H9 (cell line): Measurements from ENCODE around the gene TNNT1. TPM values are rescaled to one million over a fixed set of nuclear protein-coding genes. Genes with fewer than 3 reads are reported as not detected.

Experiments used
- DNase-seq: peaks from one replicate; pipeline ENCODE4 v3.0.0-alpha.2; 2017
- H2AFZ ChIP-seq: one replicate; pipeline ENCODE4 v1.6.1; 2013; ENCODE audit warnings: mild to moderate bottlenecking, low read length, control low read depth, moderate library complexity
- H2AK5ac ChIP-seq: 2 replicates; pipeline ENCODE4 v1.6.1; 2013; ENCODE audit warnings: low read length, control low read depth, mixed read lengths; ENCODE audit not compliant: insufficient read length
- H2BK120ac ChIP-seq: one replicate; pipeline ENCODE4 v1.6.1; 2013; ENCODE audit warnings: low read depth, mild to moderate bottlenecking, low read length, control low read depth, inconsistent platforms; ENCODE audit not compliant: poor library complexity, severe bottlenecking
- H2BK12ac ChIP-seq: 2 replicates; pipeline ENCODE4 v1.6.1; 2013; ENCODE audit warnings: low read length, control low read depth, mixed read lengths, low read depth; ENCODE audit not compliant: insufficient read length
- H2BK15ac ChIP-seq: 2 replicates; pipeline ENCODE4 v1.6.1; 2013; ENCODE audit warnings: low read depth, low read length, control low read depth
- H2BK20ac ChIP-seq: one replicate; pipeline ENCODE4 v1.6.1; 2013; ENCODE audit warnings: low read depth, mild to moderate bottlenecking, low read length, control low read depth, inconsistent platforms; ENCODE audit not compliant: poor library complexity, severe bottlenecking
- H2BK5ac ChIP-seq: 2 replicates; pipeline ENCODE4 v1.6.1; 2013; ENCODE audit warnings: low read length, control low read depth, mixed read lengths; ENCODE audit not compliant: insufficient read length
- H3K14ac ChIP-seq: 2 replicates; pipeline ENCODE4 v1.6.1; 2013; ENCODE audit warnings: low read length, control low read depth; ENCODE audit not compliant: insufficient read depth
- H3K18ac ChIP-seq: 2 replicates; pipeline ENCODE4 v1.6.1; 2013; ENCODE audit warnings: low read depth, mild to moderate bottlenecking, mixed read lengths, low read length, control low read depth; ENCODE audit not compliant: insufficient read length
- H3K23ac ChIP-seq: 2 replicates; pipeline ENCODE4 v1.6.1; 2013; ENCODE audit warnings: low read length, control low read depth, mixed read lengths, low read depth; ENCODE audit not compliant: insufficient read length
- H3K23me2 ChIP-seq: 2 replicates; pipeline ENCODE4 v1.6.1; 2013; ENCODE audit warnings: low read depth, mild to moderate bottlenecking, mixed read lengths, low read length, control low read depth; ENCODE audit not compliant: insufficient read length, poor library complexity, severe bottlenecking
- H3K27ac ChIP-seq: 2 replicates; pipeline ENCODE4 v1.5.1; 2013; ENCODE audit warnings: low read length, control low read depth, mixed read lengths, low read depth; ENCODE audit not compliant: insufficient read length
- H3K27me3 ChIP-seq: 2 replicates; pipeline ENCODE4 v1.6.1; 2013; ENCODE audit warnings: low read length, control low read depth, inconsistent platforms; ENCODE audit not compliant: insufficient read depth
- H3K4ac ChIP-seq: 2 replicates; pipeline ENCODE4 v1.6.1; 2013; ENCODE audit warnings: low read depth, mild to moderate bottlenecking, control low read depth, inconsistent platforms, low read length, moderate library complexity
- H3K4me1 ChIP-seq: 2 replicates; pipeline ENCODE4 v1.6.1; 2013; ENCODE audit warnings: low read length, control low read depth, inconsistent platforms; ENCODE audit not compliant: insufficient read depth
- H3K4me2 ChIP-seq: 2 replicates; pipeline ENCODE4 v1.6.1; 2013; ENCODE audit warnings: low read length, control low read depth, mixed read lengths; ENCODE audit not compliant: insufficient read length, insufficient read depth
- H3K56ac ChIP-seq: 2 replicates; pipeline ENCODE4 v1.6.1; 2013; ENCODE audit warnings: low read depth, mild to moderate bottlenecking, mixed read lengths, low read length, control low read depth; ENCODE audit not compliant: insufficient read length
- H3K79me1 ChIP-seq: 2 replicates; pipeline ENCODE4 v1.6.1; 2013; ENCODE audit warnings: low read depth, mild to moderate bottlenecking, moderate library complexity, low read length, control low read depth, inconsistent platforms; ENCODE audit not compliant: insufficient read depth, poor library complexity, severe bottlenecking
- H3K79me2 ChIP-seq: 2 replicates; pipeline ENCODE4 v1.6.1; 2013; ENCODE audit warnings: low read length, control low read depth, inconsistent platforms; ENCODE audit not compliant: insufficient read depth
- H3K9ac ChIP-seq: 2 replicates; pipeline ENCODE4 v1.6.1; 2013; ENCODE audit warnings: low read length, control low read depth, mixed read lengths; ENCODE audit not compliant: insufficient read length; ENCODE audit errors: extremely low read depth
- H3K9me3 ChIP-seq: one replicate; pipeline ENCODE4 v1.6.1; 2013; ENCODE audit warnings: low read depth, low read length, inconsistent platforms; ENCODE audit not compliant: control insufficient read depth
- H3T11ph ChIP-seq: one replicate; pipeline ENCODE4 v1.6.1; 2013; ENCODE audit warnings: mild to moderate bottlenecking, low read length, control low read depth, inconsistent platforms
- H4K20me1 ChIP-seq: one replicate; pipeline ENCODE4 v1.6.1; 2013; ENCODE audit not compliant: control insufficient read depth, insufficient read length, insufficient read depth
- H4K5ac ChIP-seq: 2 replicates; pipeline ENCODE4 v1.6.1; 2013; ENCODE audit warnings: low read depth, mild to moderate bottlenecking, mixed read lengths, low read length, control low read depth; ENCODE audit not compliant: insufficient read length
- H4K8ac ChIP-seq: replicated peaks from 2 replicates; pipeline ENCODE4 v1.6.1; 2013; ENCODE audit warnings: low read length, control low read depth, mixed read lengths, low read depth; ENCODE audit not compliant: insufficient read length
- H4K91ac ChIP-seq: 2 replicates; pipeline ENCODE4 v1.6.1; 2013; ENCODE audit warnings: low read depth, mild to moderate bottlenecking, moderate library complexity, mixed read lengths, low read length, control low read depth; ENCODE audit not compliant: insufficient read length
- H3K27ac Mint-ChIP-seq, 3 experiments: 2 replicates in 2 of 3; 3 replicates in 1 of 3; pipeline ENCODE4 v1.8.0; 2020 to 2021; ENCODE audit warnings: mixed read lengths in 3 of 3, mild to moderate bottlenecking in 1 of 3, moderate library complexity in 1 of 3
- H3K27me3 Mint-ChIP-seq: 2 replicates; pipeline ENCODE4 v1.8.0; 2021; ENCODE audit warnings: low read depth, mild to moderate bottlenecking, moderate library complexity, mixed read lengths
- H3K36me3 Mint-ChIP-seq, 3 experiments: 2 replicates in 2 of 3; 3 replicates in 1 of 3; pipeline ENCODE4 v1.8.0; 2020 to 2021; ENCODE audit warnings: low read depth in 3 of 3, mixed read lengths in 3 of 3; ENCODE audit not compliant: insufficient read depth in 1 of 3
- H3K4me1 Mint-ChIP-seq, 2 experiments: 2 replicates each; pipeline ENCODE4 v1.8.0; 2020; ENCODE audit warnings: mixed read lengths in 2 of 2
- H3K4me3 Mint-ChIP-seq, 2 experiments: 2 replicates in 1 of 2; 3 replicates in 1 of 2; pipeline ENCODE4 v1.8.0; 2020 to 2021; ENCODE audit warnings: mild to moderate bottlenecking in 2 of 2, mixed read lengths in 2 of 2, moderate library complexity in 1 of 2
- H3K9me3 Mint-ChIP-seq, 2 experiments: 2 replicates in 1 of 2; 3 replicates in 1 of 2; pipeline ENCODE4 v1.8.0; 2020; ENCODE audit warnings: mild to moderate bottlenecking in 2 of 2, mixed read lengths in 2 of 2, moderate library complexity in 1 of 2
- CTCF ChIP-seq: fragments of 200-600 bp; sonication (generic); conservative IDR thresholded peaks from 3 replicates; pipeline ENCODE4 v1.8.0; 2021; ENCODE audit warnings: antibody characterized with exemption, mild to moderate bottlenecking
- WGBS: extraction: QIAGEN DNeasy Blood & Tissue Kit; methylation state at CpG from one replicate; pipeline ENCODE4 v1.1.7; 2013; ENCODE audit warnings: missing lambda C conversion rate, low lambda C conversion rate, mixed read lengths; ENCODE audit not compliant: insufficient read length; ENCODE audit errors: extremely low coverage; 5-methylcytosine and 5-hydroxymethylcytosine counted together
- total RNA-seq: library from RNA; stranded (reverse); gene quantifications from 2 replicates; pipeline ENCODE4 v1.2.1, GENCODE V29; 2021

TNNT1 gene
- total RNA-seq, 1 experiment from 2014 or later: 127 TPM

DNA sequence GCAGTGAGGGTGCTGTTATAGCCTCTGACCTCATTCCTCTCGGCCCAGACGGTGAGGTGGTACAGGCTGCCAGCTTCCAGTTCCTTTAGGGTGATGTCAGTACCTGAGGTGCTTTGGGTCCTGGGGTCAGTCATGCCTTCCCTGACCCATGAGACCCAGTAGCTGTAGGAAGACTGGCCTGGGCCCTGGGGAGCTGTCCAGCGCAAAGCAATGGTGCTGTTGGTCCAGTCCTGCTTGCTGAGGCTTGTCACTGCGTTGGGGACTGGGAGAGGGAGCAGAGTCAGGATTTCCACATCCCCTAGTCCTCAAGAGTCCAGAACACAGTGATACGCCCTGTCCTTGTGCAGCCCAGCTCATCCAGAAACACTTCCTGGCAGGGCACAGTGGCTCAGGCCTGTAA, 49.6 kb upstream of the TNNT1 start:
- DNase-seq: no peak
- Histone ChIP-seq H3K4me2 (no peak overlapping the region), H4K91ac (no peak overlapping the region), H3K9me3 (no peaks in the 10 kb centered on the region), H3K23ac (no peak overlapping the region), H3K9ac (no peak overlapping the region), H3K27me3 (no peaks in the 10 kb centered on the region), H3T11ph (no peak overlapping the region), H2BK12ac (no peak overlapping the region), H4K20me1 (no peaks in the 10 kb centered on the region), H2BK5ac (no peak overlapping the region), H2AFZ (no peak overlapping the region), H3K4me1 (no peaks in the 10 kb centered on the region), H2BK120ac (no peak overlapping the region), H2BK15ac (no peak overlapping the region), H3K56ac (no peak overlapping the region), H3K23me2 (no peaks in the 10 kb centered on the region), H4K5ac (no peak overlapping the region), H4K8ac (no peak overlapping the region), H3K14ac (no peak overlapping the region), H2BK20ac (no peak overlapping the region), H3K4ac (no peak overlapping the region), H3K27ac (no peak overlapping the region), H3K79me1 (no peaks in the 10 kb centered on the region), H2AK5ac (no peak overlapping the region), H3K79me2 (no peaks in the 10 kb centered on the region), H3K18ac (no peak overlapping the region)
- Mint-ChIP-seq H3K27me3 (peaks cover 33% of the 10 kb centered on the region), H3K36me3 (no peaks in the 10 kb centered on the region), H3K9me3 (no peaks in the 10 kb centered on the region; a peak in 2 of 5 replicates), H3K27ac (no peak overlapping the region), H3K4me3 (no peak overlapping the region), H3K4me1 (peaks cover 0 to 2% of the 10 kb centered on the region in 2 experiments; a peak in 1 of 4 replicates)
- WGBS: no CpG with 5 or more reads among the region's 5 CpGs
- no peak for TF ChIP-seq CTCF
